ENCODE measurements around the gene DNAH17. TPM values are rescaled to one million over a fixed set of nuclear protein-coding genes. Genes with fewer than 3 reads are reported as not detected.

The DNAH17 gene
- total RNA-seq, 1 experiment from 2014 or later: 0.69 TPM

DNA sequence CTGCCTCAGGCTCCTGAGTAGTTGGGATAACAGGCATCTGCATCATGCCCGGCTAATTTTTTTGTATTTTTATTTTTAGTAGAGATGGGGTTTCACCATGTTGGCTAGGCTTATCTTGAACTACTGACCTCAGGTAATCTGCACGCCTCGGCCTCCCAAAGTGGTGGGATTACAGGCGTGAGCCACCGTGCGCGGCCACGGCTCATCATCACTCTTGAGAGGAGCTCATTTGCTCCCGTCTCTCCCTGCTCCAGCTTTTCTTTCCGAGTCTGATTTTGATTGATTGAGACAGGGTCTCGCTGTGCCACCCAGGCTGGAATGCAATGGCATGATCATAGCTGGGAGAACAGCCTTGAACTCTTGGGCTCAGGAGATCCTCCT is 186.2 kb downstream of the DNAH17 start (continued):
- TF ChIP-seq, protein P1, sequence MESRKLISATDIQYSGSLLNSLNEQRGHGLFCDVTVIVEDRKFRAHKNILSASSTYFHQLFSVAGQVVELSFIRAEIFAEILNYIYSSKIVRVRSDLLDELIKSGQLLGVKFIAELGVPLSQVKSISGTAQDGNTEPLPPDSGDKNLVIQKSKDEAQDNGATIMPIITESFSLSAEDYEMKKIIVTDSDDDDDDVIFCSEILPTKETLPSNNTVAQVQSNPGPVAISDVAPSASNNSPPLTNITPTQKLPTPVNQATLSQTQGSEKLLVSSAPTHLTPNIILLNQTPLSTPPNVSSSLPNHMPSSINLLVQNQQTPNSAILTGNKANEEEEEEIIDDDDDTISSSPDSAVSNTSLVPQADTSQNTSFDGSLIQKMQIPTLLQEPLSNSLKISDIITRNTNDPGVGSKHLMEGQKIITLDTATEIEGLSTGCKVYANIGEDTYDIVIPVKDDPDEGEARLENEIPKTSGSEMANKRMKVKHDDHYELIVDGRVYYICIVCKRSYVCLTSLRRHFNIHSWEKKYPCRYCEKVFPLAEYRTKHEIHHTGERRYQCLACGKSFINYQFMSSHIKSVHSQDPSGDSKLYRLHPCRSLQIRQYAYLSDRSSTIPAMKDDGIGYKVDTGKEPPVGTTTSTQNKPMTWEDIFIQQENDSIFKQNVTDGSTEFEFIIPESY (IDR thresholded peaks at IDR 0.05; ENCODE audit: extremely low read depth, insufficient replicate concordance, low read length): no peak
- TF ChIP-seq JUND (IDR thresholded peaks at IDR 0.05) (no peak), YY1 (IDR thresholded peaks at IDR 0.05; ENCODE audit: extremely low read depth, insufficient replicate concordance, low read depth, low read length) (no peak)

DNA sequence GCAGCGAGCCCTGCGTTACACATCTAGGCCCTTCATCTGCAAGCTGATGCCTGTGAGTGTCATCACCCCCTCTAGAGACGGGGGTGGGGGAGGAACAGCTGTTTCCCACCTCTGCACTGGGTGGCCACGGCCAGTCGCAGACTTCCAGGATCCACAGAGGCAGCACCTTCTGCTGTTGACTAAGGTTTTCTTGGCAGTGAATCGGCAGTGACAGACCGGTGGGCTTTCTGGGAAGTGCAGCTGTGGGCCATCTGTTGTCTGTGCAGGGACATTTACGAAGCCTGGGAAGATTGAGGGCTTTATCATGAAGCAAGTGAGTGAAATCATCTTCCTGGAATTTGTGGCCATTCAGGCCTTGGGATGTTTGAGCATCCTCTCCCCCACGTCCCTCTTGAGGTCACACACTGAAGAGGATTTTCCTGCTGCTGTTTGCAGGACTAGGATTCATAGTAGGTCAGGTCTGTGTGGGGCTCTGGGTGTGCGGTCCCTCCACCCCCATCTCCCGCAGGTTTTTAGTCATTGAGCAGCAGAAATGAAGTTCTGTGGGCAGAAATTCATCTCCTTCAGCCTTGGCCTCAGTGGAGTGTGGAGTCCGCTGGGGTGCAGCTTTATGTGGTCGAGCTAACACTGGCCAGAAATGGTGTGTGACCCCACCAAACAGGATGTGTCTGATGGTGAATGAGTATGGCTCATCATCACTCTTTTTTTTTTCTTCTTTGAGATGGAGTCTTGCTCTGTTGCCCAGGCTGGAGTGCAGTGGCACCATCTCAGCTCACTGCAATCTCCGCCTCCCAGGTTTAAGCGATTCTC is 186.8 kb downstream of the DNAH17 start:
- POLR2A ChIA-PET: no interaction called here
- intact Hi-C loops (cut with micrococcal nuclease): no loop called here
- H3K9ac ChIP-seq (ENCODE audit: low read length): no peak overlapping the region

More for the DNA sequence above, 186.8 kb downstream of the DNAH17 start:
- ChIA-PET RAD21 (ENCODE audit: low non-redundant PET in 1 of 2, low total read pairs in 2 of 2, uncharacterized antibody in 2 of 2, unreplicated experiment in 2 of 2) (no interaction called here), CTCF (interaction anchor here (0.6 to 1.5 kb wide), 4 partner anchors 21 to 139 kb away, joined by 3 to 4 read pairs (median 3); no protein-coding TSS in a partner anchor)
- peaks cover 11% of the 10 kb centered on the region; the same call in 1 of the 2 replicates for H4K20me1 ChIP-seq (ENCODE audit: insufficient read depth)
- TF ChIP-seq, protein P2, sequence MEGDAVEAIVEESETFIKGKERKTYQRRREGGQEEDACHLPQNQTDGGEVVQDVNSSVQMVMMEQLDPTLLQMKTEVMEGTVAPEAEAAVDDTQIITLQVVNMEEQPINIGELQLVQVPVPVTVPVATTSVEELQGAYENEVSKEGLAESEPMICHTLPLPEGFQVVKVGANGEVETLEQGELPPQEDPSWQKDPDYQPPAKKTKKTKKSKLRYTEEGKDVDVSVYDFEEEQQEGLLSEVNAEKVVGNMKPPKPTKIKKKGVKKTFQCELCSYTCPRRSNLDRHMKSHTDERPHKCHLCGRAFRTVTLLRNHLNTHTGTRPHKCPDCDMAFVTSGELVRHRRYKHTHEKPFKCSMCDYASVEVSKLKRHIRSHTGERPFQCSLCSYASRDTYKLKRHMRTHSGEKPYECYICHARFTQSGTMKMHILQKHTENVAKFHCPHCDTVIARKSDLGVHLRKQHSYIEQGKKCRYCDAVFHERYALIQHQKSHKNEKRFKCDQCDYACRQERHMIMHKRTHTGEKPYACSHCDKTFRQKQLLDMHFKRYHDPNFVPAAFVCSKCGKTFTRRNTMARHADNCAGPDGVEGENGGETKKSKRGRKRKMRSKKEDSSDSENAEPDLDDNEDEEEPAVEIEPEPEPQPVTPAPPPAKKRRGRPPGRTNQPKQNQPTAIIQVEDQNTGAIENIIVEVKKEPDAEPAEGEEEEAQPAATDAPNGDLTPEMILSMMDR (IDR thresholded peaks at IDR 0.05 in 2 of 3, conservative IDR thresholded peaks at IDR 0.05 in 1 of 3; ENCODE audit: borderline replicate concordance in 1 of 3, insufficient read depth in 1 of 3, low read depth in 2 of 3, low read length in 2 of 3): peak in 2 of 3 experiments; percentile 39 to 53; a peak in 4 of 6 replicates
- TF ChIP-seq, protein P1 (IDR thresholded peaks at IDR 0.05; ENCODE audit: extremely low read depth, insufficient replicate concordance, low read length): no peak
- peaks cover 96% of the 10 kb centered on the region for H3K79me2 ChIP-seq (ENCODE audit: insufficient read depth, low read length)
- H3K4me2 ChIP-seq (ENCODE audit: low read length): no peak overlapping the region
- peaks cover 13 to 32% of the 10 kb centered on the region in 2 experiments for H3K4me1 ChIP-seq (ENCODE audit: control insufficient read depth in 1 of 2, insufficient read depth in 2 of 2, low read length in 2 of 2)
- ATAC-seq (peak; percentile 63), DNase-seq (ENCODE audit: low read depth, low spot score) (no peak)
- H3K4me3 ChIP-seq (replicated peaks in 1 of 2; ENCODE audit: low read depth in 1 of 2, low read length in 2 of 2): no peak overlapping the region
- H3K27me3 ChIP-seq (ENCODE audit: insufficient read depth, low read length): no peaks in the 10 kb centered on the region
- no peak overlapping the region for H3K27ac ChIP-seq (ENCODE audit: low read depth, low read length)
- no peaks in the 10 kb centered on the region for H3K9me3 ChIP-seq (ENCODE audit: control insufficient read depth in 1 of 2, insufficient read depth in 1 of 2, low read depth in 1 of 2, low read length in 2 of 2)
- peaks cover 5 to 15% of the 10 kb centered on the region in 2 experiments; a peak in 2 of 4 replicates for H3K36me3 ChIP-seq (ENCODE audit: control insufficient read depth in 1 of 2, insufficient read depth in 2 of 2, low read length in 2 of 2)
- no peak overlapping the region for H2AFZ ChIP-seq (ENCODE audit: low read depth, low read length, poor library complexity, severe bottlenecking)
- H3K9me2 ChIP-seq (ENCODE audit: insufficient read depth): no peaks in the 10 kb centered on the region
- BruUV-seq (replicated peaks): no TSS peak

Data from HCT116 (cell line).